ENCODE data around the gene TMEM94. TPM values are rescaled to one million over a fixed set of nuclear protein-coding genes. Genes with fewer than 3 reads are reported as not detected.

TMEM94 gene
- total and polyA plus RNA-seq, 2 of the 13 experiments (the other 11 are each of a cell fraction or from before 2014, with no cell fraction given) = 32.6 to 134 TPM

DNA sequence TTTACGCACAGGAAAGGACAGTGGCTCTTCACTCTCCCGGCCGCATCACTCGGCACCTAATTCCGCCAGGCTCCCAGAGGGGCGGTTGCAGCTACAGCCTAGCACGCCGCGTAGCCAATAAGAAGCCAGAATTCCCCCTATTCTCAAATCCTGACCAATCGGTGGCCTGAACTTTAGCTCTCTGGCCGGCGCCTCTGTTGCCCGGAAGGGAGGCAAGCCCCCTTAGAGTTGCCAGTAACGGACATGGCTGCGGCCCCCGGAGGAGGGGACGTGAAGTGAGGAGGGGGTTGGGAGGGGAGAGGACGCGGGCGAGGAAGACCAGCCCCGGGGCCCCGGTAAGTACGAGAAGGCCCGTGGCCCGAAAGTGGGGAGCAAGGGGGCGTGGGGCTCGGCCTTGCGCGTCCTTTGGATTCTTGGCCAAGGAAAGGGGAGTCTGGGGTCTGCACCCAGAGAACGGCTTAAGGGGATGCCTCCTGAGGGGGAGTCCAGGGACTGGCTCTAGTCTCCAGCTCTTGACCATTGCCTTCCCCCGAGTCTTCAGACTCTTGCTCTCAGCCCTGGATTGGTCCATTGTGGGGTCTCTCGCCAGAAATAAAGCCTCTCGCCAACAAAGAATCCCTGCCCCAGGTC, at the start of gene TMEM94 (continued):
- TF ChIP-seq ZNF543 (CRISPR knock-in tag; IDR thresholded peaks at IDR 0.05) (no peak; the same call in 1 of the 2 replicates), RFXAP (CRISPR knock-in tag; IDR thresholded peaks at IDR 0.05; ENCODE audit: borderline replicate concordance) (peak; percentile 95), NFYC (CRISPR knock-in tag; IDR thresholded peaks at IDR 0.05) (peak; percentile 100), XRCC5 (optimal IDR thresholded peaks at IDR 0.05; ENCODE audit: low read length) (peak; percentile 74), DNMT3B (CRISPR knock-in tag; conservative IDR thresholded peaks at IDR 0.05) (peak; percentile 48; the same call in 1 of the 2 replicates), ZBTB20 (CRISPR knock-in tag; IDR thresholded peaks at IDR 0.05; ENCODE audit: borderline replicate concordance, low read depth) (peak; percentile 80; the same call in 1 of the 2 replicates), ZNF878 (CRISPR knock-in tag; IDR thresholded peaks at IDR 0.05) (no peak), PHF20 (CRISPR knock-in tag; IDR thresholded peaks at IDR 0.05) (peak; percentile 59), ZNF12 (CRISPR knock-in tag; IDR thresholded peaks at IDR 0.05) (no peak), STAT5B (CRISPR knock-in tag; IDR thresholded peaks at IDR 0.05) (no peak), TCF12 (IDR thresholded peaks at IDR 0.05) (no peak), TCF12 (CRISPR knock-in tag; IDR thresholded peaks at IDR 0.05) (no peak), CC2D1A (CRISPR knock-in tag; IDR thresholded peaks at IDR 0.05) (no peak), DNMT1 (CRISPR knock-in tag; IDR thresholded peaks at IDR 0.05) (no peak), ZNF232 (CRISPR knock-in tag; IDR thresholded peaks at IDR 0.05; ENCODE audit: borderline replicate concordance) (0 out of 2 replicates have a peak, but pooled peaks have one; percentile 13), IRF2 (CRISPR knock-in tag; IDR thresholded peaks at IDR 0.05) (0 out of 2 replicates have a peak, but pooled peaks have one; percentile 51), FOXK2 (IDR thresholded peaks at IDR 0.05) (no peak), ZNF556 (CRISPR knock-in tag; IDR thresholded peaks at IDR 0.05; ENCODE audit: borderline replicate concordance) (no peak; the same call in 1 of the 2 replicates)
- TF ChIP-seq, protein P1, sequence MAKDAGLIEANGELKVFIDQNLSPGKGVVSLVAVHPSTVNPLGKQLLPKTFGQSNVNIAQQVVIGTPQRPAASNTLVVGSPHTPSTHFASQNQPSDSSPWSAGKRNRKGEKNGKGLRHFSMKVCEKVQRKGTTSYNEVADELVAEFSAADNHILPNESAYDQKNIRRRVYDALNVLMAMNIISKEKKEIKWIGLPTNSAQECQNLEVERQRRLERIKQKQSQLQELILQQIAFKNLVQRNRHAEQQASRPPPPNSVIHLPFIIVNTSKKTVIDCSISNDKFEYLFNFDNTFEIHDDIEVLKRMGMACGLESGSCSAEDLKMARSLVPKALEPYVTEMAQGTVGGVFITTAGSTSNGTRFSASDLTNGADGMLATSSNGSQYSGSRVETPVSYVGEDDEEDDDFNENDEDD (CRISPR knock-in tag; IDR thresholded peaks at IDR 0.05; ENCODE audit: borderline replicate concordance) = 0 out of 2 replicates have a peak, but pooled peaks have one; percentile 23
- TF ChIP-seq, protein P2, sequence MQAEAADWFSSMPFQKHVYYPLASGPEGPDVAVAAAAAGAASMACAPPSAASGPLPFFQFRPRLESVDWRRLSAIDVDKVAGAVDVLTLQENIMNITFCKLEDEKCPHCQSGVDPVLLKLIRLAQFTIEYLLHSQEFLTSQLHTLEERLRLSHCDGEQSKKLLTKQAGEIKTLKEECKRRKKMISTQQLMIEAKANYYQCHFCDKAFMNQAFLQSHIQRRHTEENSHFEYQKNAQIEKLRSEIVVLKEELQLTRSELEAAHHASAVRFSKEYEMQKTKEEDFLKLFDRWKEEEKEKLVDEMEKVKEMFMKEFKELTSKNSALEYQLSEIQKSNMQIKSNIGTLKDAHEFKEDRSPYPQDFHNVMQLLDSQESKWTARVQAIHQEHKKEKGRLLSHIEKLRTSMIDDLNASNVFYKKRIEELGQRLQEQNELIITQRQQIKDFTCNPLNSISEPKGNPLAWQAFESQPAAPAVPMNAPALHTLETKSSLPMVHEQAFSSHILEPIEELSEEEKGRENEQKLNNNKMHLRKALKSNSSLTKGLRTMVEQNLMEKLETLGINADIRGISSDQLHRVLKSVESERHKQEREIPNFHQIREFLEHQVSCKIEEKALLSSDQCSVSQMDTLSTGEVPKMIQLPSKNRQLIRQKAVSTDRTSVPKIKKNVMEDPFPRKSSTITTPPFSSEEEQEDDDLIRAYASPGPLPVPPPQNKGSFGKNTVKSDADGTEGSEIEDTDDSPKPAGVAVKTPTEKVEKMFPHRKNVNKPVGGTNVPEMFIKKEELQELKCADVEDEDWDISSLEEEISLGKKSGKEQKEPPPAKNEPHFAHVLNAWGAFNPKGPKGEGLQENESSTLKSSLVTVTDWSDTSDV (CRISPR knock-in tag; IDR thresholded peaks at IDR 0.05) = no peak
- TF ChIP-seq, protein P3, sequence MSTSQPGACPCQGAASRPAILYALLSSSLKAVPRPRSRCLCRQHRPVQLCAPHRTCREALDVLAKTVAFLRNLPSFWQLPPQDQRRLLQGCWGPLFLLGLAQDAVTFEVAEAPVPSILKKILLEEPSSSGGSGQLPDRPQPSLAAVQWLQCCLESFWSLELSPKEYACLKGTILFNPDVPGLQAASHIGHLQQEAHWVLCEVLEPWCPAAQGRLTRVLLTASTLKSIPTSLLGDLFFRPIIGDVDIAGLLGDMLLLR (CRISPR knock-in tag; IDR thresholded peaks at IDR 0.05) = no peak; the same call in 1 of the 2 replicates
- TF ChIP-seq, protein P4, sequence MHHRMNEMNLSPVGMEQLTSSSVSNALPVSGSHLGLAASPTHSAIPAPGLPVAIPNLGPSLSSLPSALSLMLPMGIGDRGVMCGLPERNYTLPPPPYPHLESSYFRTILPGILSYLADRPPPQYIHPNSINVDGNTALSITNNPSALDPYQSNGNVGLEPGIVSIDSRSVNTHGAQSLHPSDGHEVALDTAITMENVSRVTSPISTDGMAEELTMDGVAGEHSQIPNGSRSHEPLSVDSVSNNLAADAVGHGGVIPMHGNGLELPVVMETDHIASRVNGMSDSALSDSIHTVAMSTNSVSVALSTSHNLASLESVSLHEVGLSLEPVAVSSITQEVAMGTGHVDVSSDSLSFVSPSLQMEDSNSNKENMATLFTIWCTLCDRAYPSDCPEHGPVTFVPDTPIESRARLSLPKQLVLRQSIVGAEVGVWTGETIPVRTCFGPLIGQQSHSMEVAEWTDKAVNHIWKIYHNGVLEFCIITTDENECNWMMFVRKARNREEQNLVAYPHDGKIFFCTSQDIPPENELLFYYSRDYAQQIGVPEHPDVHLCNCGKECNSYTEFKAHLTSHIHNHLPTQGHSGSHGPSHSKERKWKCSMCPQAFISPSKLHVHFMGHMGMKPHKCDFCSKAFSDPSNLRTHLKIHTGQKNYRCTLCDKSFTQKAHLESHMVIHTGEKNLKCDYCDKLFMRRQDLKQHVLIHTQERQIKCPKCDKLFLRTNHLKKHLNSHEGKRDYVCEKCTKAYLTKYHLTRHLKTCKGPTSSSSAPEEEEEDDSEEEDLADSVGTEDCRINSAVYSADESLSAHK (CRISPR knock-in tag; IDR thresholded peaks at IDR 0.05; ENCODE audit: borderline replicate concordance) = no peak
- TF ChIP-seq, protein P5, sequence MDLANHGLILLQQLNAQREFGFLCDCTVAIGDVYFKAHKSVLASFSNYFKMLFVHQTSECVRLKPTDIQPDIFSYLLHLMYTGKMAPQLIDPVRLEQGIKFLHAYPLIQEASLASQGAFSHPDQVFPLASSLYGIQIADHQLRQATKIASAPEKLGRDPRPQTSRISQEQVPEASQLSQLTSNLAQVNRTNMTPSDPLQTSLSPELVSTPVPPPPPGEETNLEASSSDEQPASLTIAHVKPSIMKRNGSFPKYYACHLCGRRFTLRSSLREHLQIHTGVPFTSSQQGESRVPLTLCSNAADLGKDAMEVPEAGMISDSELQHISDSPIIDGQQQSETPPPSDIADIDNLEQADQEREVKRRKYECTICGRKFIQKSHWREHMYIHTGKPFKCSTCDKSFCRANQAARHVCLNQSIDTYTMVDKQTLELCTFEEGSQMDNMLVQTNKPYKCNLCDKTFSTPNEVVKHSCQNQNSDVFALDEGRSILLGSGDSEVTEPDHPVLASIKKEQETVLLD (CRISPR knock-in tag; IDR thresholded peaks at IDR 0.05; ENCODE audit: low read depth) = no peak

Data from HepG2 (cell line).